Spleen (tissue), 11 donors: ENCODE data around the gene CMKLR1. TPM values are rescaled to one million over a fixed set of nuclear protein-coding genes. Genes with fewer than 3 reads are reported as not detected.

Experiments
- DNase-seq: peaks from one replicate; pipeline ENCODE4 v3.0.0-alpha.2; 2020
- H3K27ac ChIP-seq, 8 donors: fragments of 200-600 bp; sonication (generic) in 7 of 8; 1 replicate in 4 of 8; 2 replicates in 4 of 8; pipeline versions ENCODE4 v1.5.0 to v1.8.0; 2016 to 2021; ENCODE audit warnings: inconsistent platforms in 4 of 8, mild to moderate bottlenecking in 4 of 8, moderate library complexity in 1 of 8
- H3K27me3 ChIP-seq, 7 donors: fragments of 200-600 bp; sonication (generic) in 6 of 7; replicated peaks in 1 of 7; 1 replicate in 4 of 7; 2 replicates in 3 of 7; pipeline versions ENCODE4 v1.5.0 to v1.8.0; 2016 to 2021; ENCODE audit warnings: inconsistent platforms in 3 of 7, mild to moderate bottlenecking in 1 of 7
- H3K36me3 ChIP-seq, 6 donors: fragments of 200-600 bp; sonication (generic) in 5 of 6; 1 replicate in 4 of 6; 2 replicates in 2 of 6; pipeline versions ENCODE4 v1.5.0 to v1.8.0; 2016 to 2021; ENCODE audit warnings: inconsistent platforms in 2 of 6
- H3K4me1 ChIP-seq, 6 donors: fragments of 200-600 bp; sonication (generic) in 5 of 6; 1 replicate in 3 of 6; 2 replicates in 3 of 6; pipeline versions ENCODE4 v1.5.0 to v1.8.0; 2016 to 2021; ENCODE audit warnings: inconsistent platforms in 3 of 6
- H3K4me3 ChIP-seq, 8 donors: fragments of 200-600 bp; sonication (generic) in 7 of 8; 1 replicate in 4 of 8; 2 replicates in 4 of 8; pipeline versions ENCODE4 v1.5.0 to v1.8.0; 2016 to 2021; ENCODE audit warnings: inconsistent platforms in 4 of 8, mild to moderate bottlenecking in 4 of 8, moderate library complexity in 2 of 8
- H3K9me3 ChIP-seq, 8 donors: fragments of 200-600 bp; sonication (generic) in 7 of 8; 1 replicate in 4 of 8; 2 replicates in 4 of 8; pipeline versions ENCODE4 v1.5.0 to v1.8.0; 2016 to 2021; ENCODE audit warnings: inconsistent platforms in 4 of 8
- POLR2A ChIP-seq, 3 donors: fragments of 450-650 bp; IDR thresholded peaks; one replicate each; pipeline ENCODE4 v1.5.1; 2017; ENCODE audit warnings: antibody characterized with exemption in 3 of 3, mild to moderate bottlenecking in 1 of 3
- POLR2AphosphoS5 ChIP-seq, 3 donors: sonication (generic); formaldehyde crosslinking; IDR thresholded peaks; one replicate each; pipeline ENCODE4 v1.5.1; 2017; ENCODE audit warnings: antibody characterized with exemption in 3 of 3
- WGBS, 5 donors: extraction: QIAGEN DNeasy Blood & Tissue Kit in 3 of 5; methylation state at CpG; one replicate each; pipeline versions ENCODE4 v1.1.5 to v1.1.7; 2013 to 2018; 5-methylcytosine and 5-hydroxymethylcytosine counted together
- intact Hi-C: fragments of 100-400 bp; cut with DNase I; formaldehyde crosslinking; loops from one replicate; pipeline ENCODE4 v1.15.0; 2023; ENCODE audit warnings: low total_unique reads
- polyA plus RNA-seq, 3 donors: library from polyadenylated mRNA; stranded (reverse); fragments of 200-250 nt; gene quantifications; one replicate each; pipeline ENCODE4 v1.2.1, GENCODE V29; 2013
- total RNA-seq, 7 donors: library from RNA; depleted of rRNA in 3 of 7; stranded (reverse); fragments of >200 nt in 3 of 7; fragmentation: NEBNext Ultra II Directional in 4 of 7; extraction: Animal tissue kit (Norgen Biotek cat#: 25700) in 4 of 7; gene quantifications; one replicate each; pipeline versions ENCODE4 v1.1.0 to v1.2.1, GENCODE V29; 2016 to 2021
- TF ChIP-seq, protein P1 (sequence below), 11 experiments: fragments of 200-600 bp in 7 of 11; fragments of 450-650 bp in 4 of 11; sonication (generic) in 4 of 11; IDR thresholded peaks in 8 of 11; conservative IDR thresholded peaks in 3 of 11; 1 replicate in 7 of 11; 2 replicates in 4 of 11; pipeline versions ENCODE4 v1.4.0 to v1.8.0; 2016 to 2021; ENCODE audit warnings: antibody characterized with exemption in 11 of 11, inconsistent platforms in 4 of 11, mild to moderate bottlenecking in 1 of 11
- donor health status: healthy with polysubstance abuse.
- donor health status: DM: no; HTN: no; CAD: no; lungs with moderate emphysema.
- donor health status: DM: no; HTN: no; CAD: no.
- donor health status: Bipolar disorder and iron deficiency.
- donor health status: healthy.
- donor health status: DM: no; HTN: no; CAD: no.
- donor health status: DM: yes; HTN: yes; CAD: no.

The CMKLR1 gene
- total and polyA plus RNA-seq, 10 donors, result 6.3 to 118 (median 75.4) TPM

DNA sequence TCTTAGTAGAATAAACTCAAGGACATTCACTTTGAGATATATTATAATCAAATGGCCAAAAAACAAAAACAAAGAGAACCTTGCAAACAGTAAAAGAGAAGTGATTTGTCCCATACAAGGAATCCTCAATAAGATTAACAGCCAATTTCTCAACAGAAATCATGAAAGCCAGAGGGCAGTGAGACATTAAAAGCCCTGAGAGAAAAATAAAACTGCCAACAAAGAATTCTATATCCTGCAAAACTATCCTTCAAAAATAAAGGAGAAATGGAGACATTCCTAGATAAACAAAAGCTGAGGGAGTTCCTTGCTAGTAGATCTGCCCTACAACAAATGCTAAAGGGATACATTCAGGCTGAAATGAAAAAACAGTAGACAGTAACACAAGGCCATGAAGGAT, 78.1 kb downstream of the CMKLR1 start:
- H3K27me3 ChIP-seq, result peaks cover 0 to 8% (median 0%) of the 10 kb centered on the region in 7 donors
- H3K36me3 ChIP-seq, result no peaks in the 10 kb centered on the region
- H3K27ac ChIP-seq, result no peak overlapping the region
- no peak overlapping the region for H3K4me3 ChIP-seq
- H3K4me1 ChIP-seq, result no peaks in the 10 kb centered on the region
- no peak for DNase-seq
- TF ChIP-seq POLR2A (IDR thresholded peaks at IDR 0.05) (no peak), POLR2AphosphoS5 (IDR thresholded peaks at IDR 0.05) (no peak)
- TF ChIP-seq, protein P1, sequence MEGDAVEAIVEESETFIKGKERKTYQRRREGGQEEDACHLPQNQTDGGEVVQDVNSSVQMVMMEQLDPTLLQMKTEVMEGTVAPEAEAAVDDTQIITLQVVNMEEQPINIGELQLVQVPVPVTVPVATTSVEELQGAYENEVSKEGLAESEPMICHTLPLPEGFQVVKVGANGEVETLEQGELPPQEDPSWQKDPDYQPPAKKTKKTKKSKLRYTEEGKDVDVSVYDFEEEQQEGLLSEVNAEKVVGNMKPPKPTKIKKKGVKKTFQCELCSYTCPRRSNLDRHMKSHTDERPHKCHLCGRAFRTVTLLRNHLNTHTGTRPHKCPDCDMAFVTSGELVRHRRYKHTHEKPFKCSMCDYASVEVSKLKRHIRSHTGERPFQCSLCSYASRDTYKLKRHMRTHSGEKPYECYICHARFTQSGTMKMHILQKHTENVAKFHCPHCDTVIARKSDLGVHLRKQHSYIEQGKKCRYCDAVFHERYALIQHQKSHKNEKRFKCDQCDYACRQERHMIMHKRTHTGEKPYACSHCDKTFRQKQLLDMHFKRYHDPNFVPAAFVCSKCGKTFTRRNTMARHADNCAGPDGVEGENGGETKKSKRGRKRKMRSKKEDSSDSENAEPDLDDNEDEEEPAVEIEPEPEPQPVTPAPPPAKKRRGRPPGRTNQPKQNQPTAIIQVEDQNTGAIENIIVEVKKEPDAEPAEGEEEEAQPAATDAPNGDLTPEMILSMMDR (IDR thresholded peaks at IDR 0.05 in 8 of 11, conservative IDR thresholded peaks at IDR 0.05 in 3 of 11), result no peak
- peaks cover 0 to 38% (median 32%) of the 10 kb centered on the region in 8 donors for H3K9me3 ChIP-seq
- intact Hi-C loops, result no loop called here

DNA sequence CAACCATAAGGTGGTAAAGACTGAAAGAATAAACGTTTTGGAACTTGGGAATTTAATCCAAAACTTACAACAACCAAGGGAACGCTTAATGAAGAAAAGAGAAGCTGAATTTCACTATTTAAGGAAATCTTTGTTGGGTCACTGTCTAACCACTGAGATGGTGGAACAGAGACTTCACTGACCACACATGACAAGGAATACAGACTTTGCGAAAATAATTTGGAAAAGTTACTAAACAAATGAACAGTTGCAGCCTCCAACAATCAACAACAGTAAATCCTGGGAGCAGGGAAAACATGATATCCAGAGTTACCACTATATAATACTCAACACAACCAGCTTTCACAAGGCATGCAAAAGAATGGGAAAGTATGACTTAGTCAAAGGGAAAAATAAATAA, 79.1 kb downstream of the CMKLR1 start:
- Histone ChIP-seq H3K4me1 (no peaks in the 10 kb centered on the region), H3K27ac (no peak overlapping the region), H3K27me3 (peaks cover 0 to 11% (median 0%) of the 10 kb centered on the region in 7 donors), H3K4me3 (no peak overlapping the region), H3K36me3 (no peaks in the 10 kb centered on the region), H3K9me3 (peaks cover 0 to 38% (median 32%) of the 10 kb centered on the region in 8 donors)
- 41 to 75% (median 55%) methylated on average over 3 of the region's 3 CpGs for WGBS, 5 donors
- intact Hi-C loops, result no loop called here
- no peak for DNase-seq
- TF ChIP-seq, protein P1 (IDR thresholded peaks at IDR 0.05 in 8 of 11, conservative IDR thresholded peaks at IDR 0.05 in 3 of 11), result no peak
- TF ChIP-seq POLR2A (IDR thresholded peaks at IDR 0.05), result no peak

DNA sequence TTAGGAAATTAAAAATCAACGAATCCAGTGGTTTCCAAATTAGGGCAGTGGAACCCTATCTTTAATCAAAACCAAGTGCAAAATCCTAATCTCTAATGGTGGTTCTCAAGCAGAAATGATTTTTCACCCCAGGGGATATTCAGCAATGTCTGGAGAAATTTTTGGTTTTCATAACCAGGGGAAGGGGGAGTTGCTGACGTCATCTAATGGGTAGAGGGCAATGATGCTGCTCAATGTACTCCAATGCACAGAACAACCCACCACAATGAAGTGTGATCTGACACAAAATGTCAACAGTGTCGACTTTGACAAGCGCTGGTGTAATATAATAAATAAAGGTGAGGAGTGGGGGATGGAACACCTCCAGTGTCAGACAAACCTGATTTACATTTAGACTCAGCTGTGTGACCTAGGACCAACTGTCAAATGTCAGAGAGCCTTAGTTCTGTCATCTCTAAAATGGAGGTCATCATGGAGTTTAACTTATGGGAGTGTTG, 81.5 kb downstream of the CMKLR1 start:
- Histone ChIP-seq H3K27me3 (peaks cover 0 to 34% (median 3%) of the 10 kb centered on the region in 7 donors), H3K4me1 (no peaks in the 10 kb centered on the region), H3K4me3 (no peak overlapping the region), H3K36me3 (no peaks in the 10 kb centered on the region), H3K9me3 (peaks cover 0 to 38% (median 32%) of the 10 kb centered on the region in 8 donors), H3K27ac (no peak overlapping the region)
- 83 to 96% (median 84%) methylated on average over 4 of the region's 4 CpGs for WGBS, 5 donors
- intact Hi-C loops, result no loop called here
- DNase-seq, result no peak
- TF ChIP-seq POLR2AphosphoS5 (IDR thresholded peaks at IDR 0.05), result no peak
- no peak for TF ChIP-seq POLR2A (IDR thresholded peaks at IDR 0.05)
- TF ChIP-seq, protein P1 (IDR thresholded peaks at IDR 0.05 in 8 of 11, conservative IDR thresholded peaks at IDR 0.05 in 3 of 11), result no peak

DNA sequence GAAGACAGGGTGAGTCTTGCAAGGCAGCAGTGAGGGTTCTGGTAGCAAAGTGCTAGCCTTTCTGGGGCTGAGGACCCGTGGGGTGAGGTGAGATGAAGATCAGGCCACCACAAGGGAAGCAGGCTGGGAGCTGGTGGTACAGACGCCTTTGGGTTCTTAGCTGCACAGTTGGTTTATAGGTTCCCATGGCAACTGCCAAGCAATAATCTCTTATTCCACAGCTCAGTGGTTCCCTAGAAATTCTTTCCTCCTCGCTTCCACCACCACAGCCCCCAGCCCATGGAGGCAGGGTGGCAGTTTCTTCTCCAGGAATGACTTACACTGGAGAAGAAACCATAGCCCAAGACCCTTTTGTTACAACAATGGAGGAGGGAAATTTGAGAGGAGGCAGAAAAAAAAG, 82.1 kb downstream of the CMKLR1 start:
- peaks cover 0 to 40% (median 7%) of the 10 kb centered on the region in 7 donors for H3K27me3 ChIP-seq
- H3K9me3 ChIP-seq, result peaks cover 0 to 33% (median 29%) of the 10 kb centered on the region in 8 donors
- no peak overlapping the region for H3K27ac ChIP-seq
- no peak for DNase-seq
- no peaks in the 10 kb centered on the region for H3K36me3 ChIP-seq
- intact Hi-C loops, result no loop called here
- no peak for TF ChIP-seq POLR2AphosphoS5 (IDR thresholded peaks at IDR 0.05)
- TF ChIP-seq, protein P1 (IDR thresholded peaks at IDR 0.05 in 8 of 11, conservative IDR thresholded peaks at IDR 0.05 in 3 of 11), result no peak
- no peak overlapping the region for H3K4me3 ChIP-seq
- 45 to 65% (median 56%) methylated on average over 3 of the region's 3 CpGs for WGBS, 5 donors
- H3K4me1 ChIP-seq, result no peaks in the 10 kb centered on the region
